HG03460 (cell line): ENCODE results near the gene JKAMP.

Experiments used
- ATAC-seq: cut with Tn5 transposase; IDR thresholded peaks from one replicate; pipeline ENCODE4 v1.9.1; 2021; ENCODE audit not compliant: unreplicated experiment

JKAMP gene

DNA sequence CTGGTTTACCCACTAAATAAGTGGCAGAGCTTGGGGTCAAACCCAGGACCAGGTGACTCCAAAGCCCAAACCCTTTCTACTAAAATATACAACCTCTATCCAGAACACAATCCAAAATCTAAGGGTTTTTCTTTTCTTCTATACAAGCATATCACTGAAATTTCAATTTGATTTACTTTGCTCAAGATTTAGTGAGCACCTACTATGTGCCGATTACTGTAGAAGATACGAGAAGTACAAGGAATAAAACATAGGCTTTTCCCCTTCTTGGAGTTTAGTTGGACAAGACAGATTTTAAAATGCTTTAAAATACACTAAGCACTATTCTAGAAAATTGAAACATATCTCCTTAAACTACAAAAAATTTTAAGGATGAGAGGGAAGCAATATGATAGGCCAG lies 2.9 kb upstream of the JKAMP start:
- no peak for ATAC-seq

GRCh38 chr14:59481871-59482540 lies 2.3 kb upstream of the JKAMP start:
- no peak for ATAC-seq

DNA sequence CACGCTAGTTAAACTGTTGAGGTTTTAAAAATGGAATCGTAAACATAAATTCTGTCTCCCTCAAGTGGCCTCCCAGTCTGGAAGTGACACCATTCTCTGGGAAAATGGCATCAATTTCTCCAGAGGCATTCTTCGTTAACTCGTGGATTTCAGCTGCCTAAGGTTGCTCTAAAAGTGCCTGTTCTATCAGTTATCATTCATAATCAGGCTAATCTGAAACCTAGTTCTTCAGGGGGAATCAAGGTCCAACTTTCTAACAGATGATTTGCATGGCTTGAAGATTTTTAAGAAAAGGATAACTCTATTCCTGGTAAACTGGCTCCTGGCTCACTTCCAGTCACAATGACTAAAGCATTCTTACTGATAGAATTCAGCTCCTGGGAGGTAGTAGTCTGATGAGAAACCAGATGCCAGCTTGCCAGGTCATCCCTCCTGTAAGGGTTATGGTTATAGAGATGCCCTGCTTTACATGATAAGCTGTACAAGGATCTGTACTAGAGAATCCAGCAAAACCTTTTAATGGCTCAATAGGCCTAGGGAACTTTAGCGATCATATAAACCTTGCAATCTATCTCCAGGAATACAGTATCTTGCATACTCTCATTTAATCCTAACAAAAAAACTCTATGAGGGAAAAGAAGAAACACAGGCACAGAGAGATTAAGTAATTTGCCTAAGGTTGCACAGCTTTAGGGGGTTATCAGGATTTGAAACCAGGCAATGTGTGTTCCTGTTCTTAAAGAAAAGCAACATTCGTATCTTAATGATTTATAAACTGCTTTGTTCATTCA lies 1.6 kb upstream of the JKAMP start:
- no peak for ATAC-seq

- no peak for ATAC-seq
Observed at GRCh38 chr14:59483363-59483762, 954 bp upstream of the JKAMP start.

GRCh38 chr14:59484639-59485175 lies 390 bp downstream of the JKAMP start:
- peak; percentile 37 for ATAC-seq

GRCh38 chr14:59490756-59491155 lies 6.4 kb downstream of the JKAMP start:
- no peak for ATAC-seq

GRCh38 chr14:59492384-59492783 lies 8.1 kb downstream of the JKAMP start:
- no peak for ATAC-seq

GRCh38 chr14:59500732-59501131 lies 16.4 kb downstream of the JKAMP start:
- ATAC-seq, result no peak

GRCh38 chr14:59503256-59503655 lies 18.9 kb downstream of the JKAMP start:
- no peak for ATAC-seq

- peak; percentile 74 for ATAC-seq
Observed at GRCh38 chr14:59507063-59507751, 22.9 kb downstream of the JKAMP start.

DNA sequence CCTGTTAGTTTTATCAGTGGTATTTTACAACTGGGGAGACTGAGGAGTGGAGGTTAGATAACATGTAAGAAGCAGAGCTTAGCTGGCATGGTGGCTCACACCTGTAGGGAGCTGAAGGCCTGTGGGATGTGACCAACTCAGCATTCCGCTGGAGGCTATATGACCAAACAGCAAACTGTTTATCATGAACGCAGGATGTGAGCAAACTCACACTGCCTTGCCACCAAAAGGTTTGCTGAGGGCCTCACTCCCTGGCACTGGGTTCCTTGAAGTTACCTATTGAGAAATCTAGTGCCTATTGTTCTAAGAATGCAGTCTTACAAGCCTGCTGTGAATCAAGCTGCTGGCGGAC lies 23.4 kb downstream of the JKAMP start:
- no peak for ATAC-seq

DNA sequence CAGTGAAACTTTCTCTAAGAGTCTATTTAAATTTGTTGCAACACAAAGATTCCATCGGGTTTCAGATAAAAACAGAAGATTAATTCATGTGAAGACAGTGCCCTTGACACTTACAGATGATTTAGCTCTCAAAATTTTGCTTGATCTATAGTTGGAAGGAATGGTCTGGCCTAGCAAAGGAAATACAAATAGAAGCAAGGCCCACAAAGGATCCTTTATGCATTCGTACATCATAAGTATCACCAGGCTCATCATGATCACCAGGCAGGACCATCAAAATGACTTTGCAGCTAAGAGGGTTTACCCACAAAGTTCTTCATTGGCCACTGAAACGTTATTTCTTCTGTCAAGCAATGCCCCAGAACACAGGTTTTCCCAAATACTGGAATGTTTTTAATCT lies 24.8 kb downstream of the JKAMP start:
- ATAC-seq, result no peak

DNA sequence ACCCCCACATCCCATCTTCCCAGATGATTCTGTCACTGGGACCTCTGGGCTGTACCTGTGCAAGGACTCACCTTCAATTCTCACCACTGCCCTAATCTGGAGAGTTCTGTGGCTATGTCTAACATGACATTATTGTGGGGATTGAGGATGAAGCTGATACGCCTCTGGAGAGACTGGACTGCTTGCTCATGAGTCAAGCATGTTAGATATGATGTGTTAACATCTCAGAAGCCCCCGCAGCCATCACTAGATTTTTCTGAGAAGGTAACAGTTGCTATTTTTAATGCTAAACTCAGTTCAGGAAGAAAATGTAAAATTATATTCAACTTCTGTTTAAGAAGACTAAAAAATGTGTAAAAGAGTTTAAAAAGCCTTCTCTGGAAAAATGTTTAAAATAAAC lies 25.7 kb downstream of the JKAMP start:
- ATAC-seq, result no peak

DNA sequence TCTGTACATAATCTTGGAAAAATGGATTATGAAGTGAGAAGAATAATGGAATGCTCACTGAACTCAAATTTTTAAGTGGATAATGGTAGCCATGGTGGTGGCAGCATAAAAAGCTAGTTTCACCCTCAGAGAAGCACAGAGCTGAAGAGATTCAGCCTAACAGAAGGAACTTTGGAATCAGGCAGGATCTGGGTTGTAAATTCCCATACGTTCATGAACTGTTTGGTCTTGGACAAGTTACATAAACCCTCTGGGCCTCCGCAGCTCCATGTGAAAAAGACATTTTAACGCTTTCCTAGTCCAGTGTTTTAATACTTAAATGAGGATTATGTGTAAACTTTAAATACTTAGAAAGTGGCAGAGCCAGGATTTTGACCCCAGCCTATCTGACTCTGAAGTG lies 26.6 kb downstream of the JKAMP start:
- no peak for ATAC-seq

- no peak for ATAC-seq
Observed at GRCh38 chr14:59511916-59512575, 27.7 kb downstream of the JKAMP start.

DNA sequence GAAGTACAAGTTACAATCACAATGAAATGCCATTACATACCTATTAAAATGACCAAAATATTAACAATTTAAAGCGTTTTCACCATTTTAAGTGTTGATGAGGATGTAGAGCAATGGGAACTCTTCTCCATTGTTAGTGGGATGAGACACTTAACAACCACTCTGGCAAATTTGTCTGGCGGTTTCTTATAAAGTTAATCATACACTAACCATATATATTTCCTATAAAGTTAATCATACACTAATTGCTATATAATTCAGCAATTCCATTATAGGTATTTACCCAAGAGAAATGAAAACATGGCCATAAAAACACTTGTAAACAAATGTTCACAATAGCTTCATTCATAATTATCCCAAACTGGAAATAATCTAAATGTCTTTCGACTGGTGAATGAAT lies 35.9 kb downstream of the JKAMP start:
- no peak for ATAC-seq

DNA sequence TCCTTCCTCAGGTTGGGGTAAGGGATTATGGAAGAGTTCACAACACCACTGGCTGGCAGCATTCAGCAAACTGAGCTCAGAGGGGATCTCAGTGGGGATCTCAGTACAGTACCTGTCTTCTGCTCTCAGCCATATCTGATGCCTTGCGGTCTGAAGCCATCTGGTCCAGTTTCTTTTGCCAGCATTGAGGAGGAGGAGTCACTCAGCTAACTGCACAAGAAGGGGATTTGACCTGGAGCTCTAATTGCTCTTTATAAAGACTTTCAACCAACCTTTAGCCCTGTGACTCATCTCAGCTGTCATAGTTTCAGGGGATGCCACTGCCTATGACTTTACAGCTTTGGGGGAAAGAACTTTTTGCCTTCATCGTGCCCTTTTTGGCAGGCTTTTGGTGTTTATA lies 44.9 kb downstream of the JKAMP start:
- no peak for ATAC-seq

GRCh38 chr14:59530349-59530748 lies 46.0 kb downstream of the JKAMP start:
- no peak for ATAC-seq

- no peak for ATAC-seq
Observed at GRCh38 chr14:59532419-59532818, 48.1 kb downstream of the JKAMP start.

GRCh38 chr14:59534361-59534987 lies 50.2 kb downstream of the JKAMP start:
- ATAC-seq, result no peak

- ATAC-seq, result no peak
Observed at GRCh38 chr14:59537476-59537875, 53.2 kb downstream of the JKAMP start.
